Measurements from ENCODE around the gene DLG5.

DLG5 gene

DNA sequence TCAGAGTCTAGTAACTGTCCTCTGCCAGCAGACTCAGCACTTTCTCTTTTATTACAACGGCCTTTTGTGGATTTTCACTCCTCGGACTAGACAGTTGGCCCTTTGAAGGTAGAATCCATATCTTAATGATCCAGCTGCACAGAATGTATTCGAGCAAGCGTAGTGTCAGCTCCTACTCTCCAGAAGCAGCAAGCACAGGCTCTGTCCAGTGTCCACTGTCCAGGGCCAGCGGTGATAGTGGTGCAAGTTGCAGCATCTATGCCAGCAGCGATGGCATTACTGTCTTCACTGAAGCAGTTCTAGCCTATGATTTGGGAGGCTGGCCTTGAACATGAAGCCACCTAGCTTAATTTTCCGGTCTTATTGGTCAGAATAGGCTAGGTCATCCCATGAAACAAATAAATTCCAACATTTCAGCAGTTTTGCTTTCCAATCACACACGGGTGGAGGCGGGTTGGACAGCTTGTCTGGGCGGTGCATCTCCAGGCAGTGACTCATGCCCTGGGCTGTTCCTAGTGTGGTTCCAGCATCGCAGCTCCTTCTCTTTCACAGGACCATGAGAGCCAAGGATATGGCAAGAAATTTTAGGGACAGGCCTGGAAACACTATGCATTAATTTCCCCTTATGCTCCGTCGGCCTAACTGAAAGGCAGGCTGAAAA lies 180.4 kb downstream of the DLG5 start:
- Mint-ChIP-seq H3K27ac (no peak overlapping the region), H3K27me3 (ENCODE audit: low read depth) (no peaks in the 10 kb centered on the region), H3K9me3 (peaks cover 11% of the 10 kb centered on the region), H3K4me3 (no peak overlapping the region), H3K36me3 (ENCODE audit: low read depth) (peaks cover 2% of the 10 kb centered on the region), H3K4me1 (ENCODE audit: low read depth) (no peaks in the 10 kb centered on the region)

DNA sequence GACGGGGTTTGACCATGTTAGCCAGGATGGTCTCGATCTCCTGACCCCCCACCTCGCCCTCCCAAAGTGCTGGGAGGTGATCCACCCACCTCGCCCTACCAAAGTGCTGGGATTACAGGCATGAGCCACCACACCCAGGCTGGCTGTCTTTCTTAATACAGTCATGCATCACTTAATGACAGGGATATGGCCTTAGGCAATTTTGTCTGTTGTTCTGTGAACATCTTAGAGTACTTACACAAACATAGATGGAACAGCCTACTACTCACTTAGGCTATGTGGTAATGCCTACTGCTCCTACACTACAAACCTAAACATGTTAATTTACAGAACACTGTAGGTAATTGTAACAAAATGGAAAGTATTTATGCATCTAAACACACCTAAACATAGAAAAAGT lies 182.3 kb downstream of the DLG5 start:
- Mint-ChIP-seq H3K27me3 (ENCODE audit: low read depth) (peaks cover 17% of the 10 kb centered on the region), H3K9me3 (peaks cover 19% of the 10 kb centered on the region), H3K27ac (no peak overlapping the region), H3K36me3 (ENCODE audit: low read depth) (peaks cover 3% of the 10 kb centered on the region), H3K4me3 (no peak overlapping the region), H3K4me1 (ENCODE audit: low read depth) (no peaks in the 10 kb centered on the region)

DNA sequence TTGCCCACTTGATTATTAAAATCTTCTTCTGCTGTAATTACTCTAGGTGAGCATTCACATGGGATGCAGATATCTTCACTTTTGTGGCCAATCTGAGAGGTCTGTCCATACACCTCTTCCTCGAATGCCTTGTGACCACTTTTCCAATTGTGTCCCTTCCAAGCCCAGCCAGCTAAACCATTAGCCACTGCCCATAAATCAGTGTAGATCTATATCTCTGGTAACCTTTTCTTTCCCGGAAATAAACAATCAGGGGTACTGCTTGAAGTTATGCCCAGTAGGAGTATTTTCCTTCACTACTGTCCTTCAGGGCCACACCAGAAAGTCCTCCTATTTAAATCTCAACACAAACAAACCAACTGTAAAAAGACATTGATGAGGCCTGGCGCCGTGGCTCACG lies 184.4 kb downstream of the DLG5 start:
- Mint-ChIP-seq H3K9me3 (peaks cover 19% of the 10 kb centered on the region), H3K27me3 (ENCODE audit: low read depth) (peaks cover 20% of the 10 kb centered on the region), H3K27ac (no peak overlapping the region), H3K36me3 (ENCODE audit: low read depth) (peaks cover 1% of the 10 kb centered on the region), H3K4me1 (ENCODE audit: low read depth) (no peaks in the 10 kb centered on the region), H3K4me3 (no peak overlapping the region)

DNA sequence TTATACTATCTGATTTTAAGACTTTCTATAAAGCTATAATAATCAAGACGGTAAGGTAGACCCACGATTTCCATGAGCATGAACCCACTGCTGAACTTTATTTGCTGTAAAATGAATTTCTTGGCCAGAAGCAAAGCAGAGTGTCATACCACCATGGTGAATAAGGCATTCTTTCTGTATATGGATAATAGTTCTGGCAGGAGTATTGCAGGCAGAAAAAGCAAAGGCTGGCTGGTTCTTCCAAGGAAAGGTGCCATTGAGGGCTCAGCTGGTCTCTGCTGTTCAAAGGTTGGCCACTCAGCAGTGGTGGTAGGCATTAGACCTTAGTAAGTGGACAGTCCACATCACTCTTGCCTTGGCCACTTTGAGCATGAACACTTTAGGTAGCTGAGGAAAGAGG lies 184.8 kb downstream of the DLG5 start:
- peaks cover 1% of the 10 kb centered on the region for H3K36me3 Mint-ChIP-seq (ENCODE audit: low read depth)
- peaks cover 20% of the 10 kb centered on the region for H3K27me3 Mint-ChIP-seq (ENCODE audit: low read depth)
- peaks cover 22% of the 10 kb centered on the region for H3K9me3 Mint-ChIP-seq
- no peak overlapping the region for H3K27ac Mint-ChIP-seq
- no peaks in the 10 kb centered on the region for H3K4me1 Mint-ChIP-seq (ENCODE audit: low read depth)
- H3K4me3 Mint-ChIP-seq: no peak overlapping the region
